Glutamatergic neuron (in vitro differentiated cells): ENCODE measurements around the gene IL20. TPM values are rescaled to one million over a fixed set of nuclear protein-coding genes. Genes with fewer than 3 reads are reported as not detected.

Experiments used
- DNase-seq: peaks from one replicate; pipeline ENCODE4 v3.0.0; 2022
- H3K27ac Mint-ChIP-seq: one replicate; pipeline ENCODE4 v1.8.0; 2020; ENCODE audit warnings: mild to moderate bottlenecking, mixed read lengths, inconsistent platforms; ENCODE audit not compliant: unreplicated experiment
- H3K27me3 Mint-ChIP-seq: one replicate; pipeline ENCODE4 v1.8.0; 2020; ENCODE audit warnings: mild to moderate bottlenecking, moderate library complexity, mixed read lengths, inconsistent platforms; ENCODE audit not compliant: unreplicated experiment
- H3K36me3 Mint-ChIP-seq: one replicate; pipeline ENCODE4 v1.8.0; 2020; ENCODE audit warnings: mild to moderate bottlenecking, mixed read lengths, inconsistent platforms; ENCODE audit not compliant: unreplicated experiment
- H3K4me1 Mint-ChIP-seq: one replicate; pipeline ENCODE4 v1.8.0; 2020; ENCODE audit warnings: mild to moderate bottlenecking, low read depth, mixed read lengths, inconsistent platforms; ENCODE audit not compliant: unreplicated experiment
- H3K4me3 Mint-ChIP-seq: one replicate; pipeline ENCODE4 v1.8.0; 2020; ENCODE audit warnings: mild to moderate bottlenecking, mixed read lengths, inconsistent platforms; ENCODE audit not compliant: unreplicated experiment
- H3K9me3 Mint-ChIP-seq: one replicate; pipeline ENCODE4 v1.8.0; 2020; ENCODE audit warnings: mild to moderate bottlenecking, moderate library complexity, mixed read lengths, inconsistent platforms; ENCODE audit not compliant: unreplicated experiment
- CTCF ChIP-seq: fragments of 200-600 bp; sonication (generic); IDR thresholded peaks from one replicate; pipeline ENCODE4 v1.5.0; 2021; ENCODE audit not compliant: partially characterized antibody, unreplicated experiment
- total RNA-seq: library from RNA; stranded (reverse); fragmentation: NEBNext Ultra II Directional; extraction: Animal tissue kit (Norgen Biotek cat#: 25700); gene quantifications from one replicate; pipeline ENCODE4 v1.2.1, GENCODE V29; 2021; ENCODE audit not compliant: unreplicated experiment

Gene IL20
- total RNA-seq, 1 donor from 2014 or later: not detected

- Mint-ChIP-seq H3K4me1 (no peaks in the 10 kb centered on the region), H3K9me3 (peaks cover 1% of the 10 kb centered on the region), H3K27me3 (peaks cover 2% of the 10 kb centered on the region), H3K4me3 (no peak overlapping the region), H3K27ac (no peak overlapping the region), H3K36me3 (no peaks in the 10 kb centered on the region)
- DNase-seq: no peak
- no peak for TF ChIP-seq CTCF
These were observed 6.7 kb downstream of the IL20 start for GRCh38 chr1:206872139-206872538.

GRCh38 chr1:206873603-206874188, 8.3 kb downstream of the IL20 start:
- Mint-ChIP-seq H3K9me3 (peaks cover 3% of the 10 kb centered on the region), H3K27me3 (no peaks in the 10 kb centered on the region), H3K4me1 (no peaks in the 10 kb centered on the region), H3K4me3 (no peak overlapping the region), H3K36me3 (peaks cover 4% of the 10 kb centered on the region), H3K27ac (no peak overlapping the region)
- no peak for TF ChIP-seq CTCF
- DNase-seq: no peak

GRCh38 chr1:206875752-206876377, 10.4 kb downstream of the IL20 start:
- DNase-seq: no peak
- Mint-ChIP-seq H3K27me3 (no peaks in the 10 kb centered on the region), H3K36me3 (peaks cover 4% of the 10 kb centered on the region), H3K9me3 (peaks cover 2% of the 10 kb centered on the region), H3K27ac (no peak overlapping the region), H3K4me3 (no peak overlapping the region), H3K4me1 (no peaks in the 10 kb centered on the region)
- no peak for TF ChIP-seq CTCF

GRCh38 chr1:206878456-206878855, 13.0 kb downstream of the IL20 start:
- no peak overlapping the region for H3K27ac Mint-ChIP-seq
- H3K4me1 Mint-ChIP-seq: no peaks in the 10 kb centered on the region
- TF ChIP-seq CTCF: no peak
- no peak overlapping the region for H3K4me3 Mint-ChIP-seq
- H3K36me3 Mint-ChIP-seq: peaks cover 4% of the 10 kb centered on the region
- peaks cover 2% of the 10 kb centered on the region for H3K9me3 Mint-ChIP-seq
- no peak for DNase-seq
- no peaks in the 10 kb centered on the region for H3K27me3 Mint-ChIP-seq

GRCh38 chr1:206880314-206880713, 14.9 kb downstream of the IL20 start:
- TF ChIP-seq CTCF: no peak
- Mint-ChIP-seq H3K9me3 (peaks cover 2% of the 10 kb centered on the region), H3K4me1 (no peaks in the 10 kb centered on the region), H3K27ac (no peak overlapping the region), H3K36me3 (peaks cover 4% of the 10 kb centered on the region), H3K4me3 (no peak overlapping the region), H3K27me3 (no peaks in the 10 kb centered on the region)
- no peak for DNase-seq
